Measurements from ENCODE around the gene GDPD5. TPM values are rescaled to one million over a fixed set of nuclear protein-coding genes. Genes with fewer than 3 reads are reported as not detected.

Gene GDPD5
- total and polyA plus RNA-seq, 2 donors (not counting 1 experiment from before 2014, with no cell fraction given), result 2.5 to 3.1 TPM

GRCh38 chr11:75523189-75523588 is 2.6 kb downstream of the GDPD5 start:
- no peak for TF ChIP-seq EZH2 (IDR thresholded peaks at IDR 0.05; ENCODE audit: low read length, missing control alignments)
- TF ChIP-seq CTCF (conservative IDR thresholded peaks at IDR 0.05 in 1 of 2, IDR thresholded peaks at IDR 0.05 in 1 of 2; ENCODE audit: low read depth in 1 of 2, low read length in 2 of 2), result no peak
- no peak for DNase-seq (ENCODE audit: low read depth in 2 of 2)
- H2AFZ ChIP-seq (ENCODE audit: low read length), result no peak overlapping the region
- H3K9me3 ChIP-seq (ENCODE audit: control insufficient read depth, insufficient read depth, low read depth, low read length), result no peaks in the 10 kb centered on the region
- peaks cover 17% of the 10 kb centered on the region for H3K27me3 ChIP-seq (ENCODE audit: control insufficient read depth, insufficient read depth, low read length)
- H3K9ac ChIP-seq (ENCODE audit: insufficient read depth, low read length), result no peak overlapping the region
- no peaks in the 10 kb centered on the region for H3K79me2 ChIP-seq (ENCODE audit: control insufficient read depth, insufficient read depth, low read length)
- H3K4me3 ChIP-seq (replicated peaks in 1 of 4; ENCODE audit: control extremely low read depth in 1 of 4, insufficient read depth in 1 of 4, low read depth in 3 of 4, low read length in 4 of 4), result no peak overlapping the region
- no peaks in the 10 kb centered on the region for H4K20me1 ChIP-seq (ENCODE audit: control insufficient read depth, extremely low read depth, insufficient read depth, low read length)
- H3K36me3 ChIP-seq (ENCODE audit: control insufficient read depth, insufficient read depth, low read length), result no peaks in the 10 kb centered on the region
- no peaks in the 10 kb centered on the region for H3K4me1 ChIP-seq (ENCODE audit: control insufficient read depth, extremely low read depth, insufficient read depth, low read length)
- H3K27ac ChIP-seq (ENCODE audit: insufficient read depth, low read length), result no peak overlapping the region
- no peak overlapping the region for H3K4me2 ChIP-seq (ENCODE audit: extremely low read depth, insufficient read depth, low read length)

DNA sequence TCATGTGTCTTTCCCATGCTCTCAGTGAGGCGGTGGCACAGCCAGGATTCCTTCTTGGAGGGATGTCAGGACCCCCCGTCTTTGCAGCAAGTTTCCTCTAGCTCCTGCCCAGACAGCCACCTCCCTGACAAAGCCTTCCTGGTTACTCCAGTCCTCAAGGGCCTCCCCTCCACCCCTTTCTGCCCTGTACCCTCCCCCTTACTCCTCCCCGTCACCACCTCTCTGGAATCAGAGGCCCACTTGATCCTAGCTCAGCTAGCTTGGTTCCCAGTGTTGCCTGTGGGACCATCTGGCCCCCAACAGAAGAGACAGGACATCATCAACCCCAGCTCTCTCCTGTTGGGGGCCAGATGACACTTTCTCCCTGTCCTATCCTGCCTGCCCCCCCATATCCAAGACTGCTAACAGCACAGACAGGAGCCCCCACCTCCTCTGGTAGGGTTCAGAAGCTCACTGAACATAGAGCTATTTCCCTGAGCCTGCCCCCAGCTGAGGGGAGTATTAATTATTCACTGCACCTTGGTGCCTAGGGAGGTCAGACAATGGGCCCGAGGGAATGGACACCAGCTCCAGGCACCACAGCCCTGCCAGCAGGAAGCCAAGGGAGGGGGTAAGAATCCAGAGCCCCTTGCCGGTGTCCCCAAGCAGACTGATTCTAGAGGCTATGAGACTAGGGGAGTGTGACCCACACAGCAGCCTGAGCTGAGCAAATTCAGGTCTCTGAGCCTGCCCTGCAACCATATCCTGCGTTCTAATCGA is 3.3 kb downstream of the GDPD5 start:
- DNase-seq (ENCODE audit: low read depth in 2 of 2), result no peak
- H4K20me1 ChIP-seq (ENCODE audit: control insufficient read depth, extremely low read depth, insufficient read depth, low read length), result no peaks in the 10 kb centered on the region
- no peak overlapping the region for H3K4me3 ChIP-seq (replicated peaks in 1 of 4; ENCODE audit: control extremely low read depth in 1 of 4, insufficient read depth in 1 of 4, low read depth in 3 of 4, low read length in 4 of 4)
- H3K36me3 ChIP-seq (ENCODE audit: control insufficient read depth, insufficient read depth, low read length), result no peaks in the 10 kb centered on the region
- no peaks in the 10 kb centered on the region for H3K4me1 ChIP-seq (ENCODE audit: control insufficient read depth, extremely low read depth, insufficient read depth, low read length)
- H3K4me2 ChIP-seq (ENCODE audit: extremely low read depth, insufficient read depth, low read length), result no peak overlapping the region
- no peak overlapping the region for H3K9ac ChIP-seq (ENCODE audit: insufficient read depth, low read length)
- H2AFZ ChIP-seq (ENCODE audit: low read length), result no peak overlapping the region
- H3K27ac ChIP-seq (ENCODE audit: insufficient read depth, low read length), result no peak overlapping the region
- peaks cover 17% of the 10 kb centered on the region for H3K27me3 ChIP-seq (ENCODE audit: control insufficient read depth, insufficient read depth, low read length)
- TF ChIP-seq EZH2 (IDR thresholded peaks at IDR 0.05; ENCODE audit: low read length, missing control alignments) (no peak), CTCF (conservative IDR thresholded peaks at IDR 0.05 in 1 of 2, IDR thresholded peaks at IDR 0.05 in 1 of 2; ENCODE audit: low read depth in 1 of 2, low read length in 2 of 2) (no peak)
- no peaks in the 10 kb centered on the region for H3K9me3 ChIP-seq (ENCODE audit: control insufficient read depth, insufficient read depth, low read depth, low read length)
- H3K79me2 ChIP-seq (ENCODE audit: control insufficient read depth, insufficient read depth, low read length), result no peaks in the 10 kb centered on the region

- Histone ChIP-seq H3K4me2 (ENCODE audit: extremely low read depth, insufficient read depth, low read length) (no peak overlapping the region), H3K27me3 (ENCODE audit: control insufficient read depth, insufficient read depth, low read length) (peaks cover 19% of the 10 kb centered on the region)
- no peak for DNase-seq (ENCODE audit: low read depth in 2 of 2)
Measured at GRCh38 chr11:75520688-75521087, 5.1 kb downstream of the GDPD5 start.

More at GRCh38 chr11:75520688-75521087, 5.1 kb downstream of the GDPD5 start:
- no peak overlapping the region for H3K4me3 ChIP-seq (replicated peaks in 1 of 4; ENCODE audit: control extremely low read depth in 1 of 4, insufficient read depth in 1 of 4, low read depth in 3 of 4, low read length in 4 of 4)
- no peak overlapping the region for H3K27ac ChIP-seq (ENCODE audit: insufficient read depth, low read length)
- no peak overlapping the region for H2AFZ ChIP-seq (ENCODE audit: low read length)
- no peak for TF ChIP-seq EZH2 (IDR thresholded peaks at IDR 0.05; ENCODE audit: low read length, missing control alignments)
- TF ChIP-seq CTCF (conservative IDR thresholded peaks at IDR 0.05 in 1 of 2, IDR thresholded peaks at IDR 0.05 in 1 of 2; ENCODE audit: low read depth in 1 of 2, low read length in 2 of 2), result no peak
- no peaks in the 10 kb centered on the region for H3K4me1 ChIP-seq (ENCODE audit: control insufficient read depth, extremely low read depth, insufficient read depth, low read length)
- no peaks in the 10 kb centered on the region for H3K9me3 ChIP-seq (ENCODE audit: control insufficient read depth, insufficient read depth, low read depth, low read length)
- H3K9ac ChIP-seq (ENCODE audit: insufficient read depth, low read length), result no peak overlapping the region
- H3K36me3 ChIP-seq (ENCODE audit: control insufficient read depth, insufficient read depth, low read length), result no peaks in the 10 kb centered on the region
- no peaks in the 10 kb centered on the region for H4K20me1 ChIP-seq (ENCODE audit: control insufficient read depth, extremely low read depth, insufficient read depth, low read length)
- no peaks in the 10 kb centered on the region for H3K79me2 ChIP-seq (ENCODE audit: control insufficient read depth, insufficient read depth, low read length)

Measured in fibroblast of lung (primary cell).